Suprapubic skin (tissue), 4 donors: Measurements from ENCODE around the gene NKAIN4. TPM values are rescaled to one million over a fixed set of nuclear protein-coding genes. Genes with fewer than 3 reads are reported as not detected.
A peak's percentile ranks its signal among the peaks of the same experiment; 100 is the strongest.

ENCODE experiments used
- DNase-seq, 2 donors: peaks; one replicate each; pipeline ENCODE4 v3.0.0-alpha.2; 2019; ENCODE audit warnings: low spot score in 2 of 2
- H3K27ac ChIP-seq: fragments of 200-600 bp; sonication (generic); one replicate; pipeline ENCODE4 v1.5.1; 2019
- H3K27me3 ChIP-seq: fragments of 200-600 bp; sonication (generic); one replicate; pipeline ENCODE4 v1.5.1; 2019
- H3K36me3 ChIP-seq: fragments of 200-600 bp; sonication (generic); one replicate; pipeline ENCODE4 v1.5.1; 2019
- H3K4me1 ChIP-seq: fragments of 200-600 bp; sonication (generic); one replicate; pipeline ENCODE4 v1.5.1; 2019
- H3K4me3 ChIP-seq: fragments of 200-600 bp; sonication (generic); one replicate; pipeline ENCODE4 v1.5.1; 2019; ENCODE audit warnings: mild to moderate bottlenecking
- H3K9me3 ChIP-seq: fragments of 200-600 bp; sonication (generic); one replicate; pipeline ENCODE4 v1.5.1; 2019
- EP300 ChIP-seq: sonication (generic); formaldehyde crosslinking; IDR thresholded peaks from one replicate; pipeline ENCODE4 v1.6.1; 2017; ENCODE audit warnings: antibody characterized with exemption
- POLR2A ChIP-seq, 2 donors: fragments of 450-650 bp; IDR thresholded peaks; one replicate each; pipeline ENCODE4 v1.6.1; 2017; ENCODE audit warnings: antibody characterized with exemption in 2 of 2, mild to moderate bottlenecking in 2 of 2, moderate library complexity in 2 of 2
- POLR2AphosphoS5 ChIP-seq, 3 donors: sonication (generic); formaldehyde crosslinking; IDR thresholded peaks; one replicate each; pipeline ENCODE4 v1.6.1; 2017; ENCODE audit warnings: antibody characterized with exemption in 3 of 3
- WGBS: methylation state at CpG from one replicate; pipeline ENCODE4 v1.1.5; 2018; 5-methylcytosine and 5-hydroxymethylcytosine counted together
- total RNA-seq, 4 donors: library from RNA; depleted of rRNA; stranded (reverse); fragments of >200 nt; gene quantifications; one replicate each; pipeline ENCODE4 v1.1.0, GENCODE V29; 2016
- TF ChIP-seq, protein P1 (sequence below), 2 donors: fragments of 200-600 bp in 1 of 2; fragments of 450-650 bp in 1 of 2; sonication (generic) in 1 of 2; IDR thresholded peaks; one replicate each; pipeline ENCODE4 v1.5.1; 2016 to 2019; ENCODE audit warnings: antibody characterized with exemption in 2 of 2, mild to moderate bottlenecking in 1 of 2, moderate library complexity in 1 of 2

The NKAIN4 gene
- total RNA-seq, 4 donors from 2014 or later, result 0.42 TPM; not detected in 3

DNA sequence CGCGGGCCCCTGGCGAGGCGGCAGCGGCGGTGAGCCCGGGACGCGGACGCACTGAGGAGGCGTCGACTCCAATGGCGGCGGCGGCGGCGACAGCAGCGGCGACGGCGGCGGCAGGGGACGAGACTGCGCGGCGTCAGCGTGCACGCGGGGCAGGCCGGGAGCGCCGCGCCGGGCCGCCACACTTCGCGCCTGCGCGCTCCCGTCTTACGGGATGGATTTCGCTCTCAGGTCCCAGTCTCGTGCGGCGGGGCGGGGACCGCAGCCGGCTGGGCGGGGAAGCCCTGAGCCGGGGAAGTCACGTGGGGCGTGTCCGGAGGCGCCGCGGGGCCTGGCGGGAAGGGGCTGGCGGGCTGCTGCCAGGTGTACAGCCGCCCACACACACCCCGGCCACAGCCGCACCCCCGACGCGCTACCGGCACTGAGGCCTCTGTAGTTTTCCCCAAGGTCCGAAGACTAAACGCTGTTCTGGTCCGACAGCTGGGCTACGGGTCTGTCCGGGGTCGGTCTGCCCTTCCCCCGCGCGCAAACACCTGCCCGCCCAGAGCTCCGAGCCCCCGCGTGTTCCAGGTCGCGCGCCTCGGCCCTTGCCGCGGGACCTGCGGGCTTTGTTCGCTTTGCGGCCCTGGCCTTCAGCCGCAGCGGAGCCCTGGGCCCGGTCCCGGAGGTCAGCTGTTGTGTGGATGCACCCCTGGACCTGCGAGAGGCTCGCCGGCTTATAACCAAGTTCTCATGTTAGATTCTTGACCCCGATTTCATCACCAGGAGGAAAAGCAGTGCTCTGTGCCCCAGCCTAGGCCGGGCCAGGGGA, 38.0 kb downstream of the NKAIN4 start, which contains the start of gene YTHDF1:
YTHDF1 (minus strand) TSS at position 91 of the 808 bp plus-strand sequence. CDS start 239 bp downstream, outside the sequence.
- DNase-seq, result peak; percentile 97
- TF ChIP-seq, protein P1, sequence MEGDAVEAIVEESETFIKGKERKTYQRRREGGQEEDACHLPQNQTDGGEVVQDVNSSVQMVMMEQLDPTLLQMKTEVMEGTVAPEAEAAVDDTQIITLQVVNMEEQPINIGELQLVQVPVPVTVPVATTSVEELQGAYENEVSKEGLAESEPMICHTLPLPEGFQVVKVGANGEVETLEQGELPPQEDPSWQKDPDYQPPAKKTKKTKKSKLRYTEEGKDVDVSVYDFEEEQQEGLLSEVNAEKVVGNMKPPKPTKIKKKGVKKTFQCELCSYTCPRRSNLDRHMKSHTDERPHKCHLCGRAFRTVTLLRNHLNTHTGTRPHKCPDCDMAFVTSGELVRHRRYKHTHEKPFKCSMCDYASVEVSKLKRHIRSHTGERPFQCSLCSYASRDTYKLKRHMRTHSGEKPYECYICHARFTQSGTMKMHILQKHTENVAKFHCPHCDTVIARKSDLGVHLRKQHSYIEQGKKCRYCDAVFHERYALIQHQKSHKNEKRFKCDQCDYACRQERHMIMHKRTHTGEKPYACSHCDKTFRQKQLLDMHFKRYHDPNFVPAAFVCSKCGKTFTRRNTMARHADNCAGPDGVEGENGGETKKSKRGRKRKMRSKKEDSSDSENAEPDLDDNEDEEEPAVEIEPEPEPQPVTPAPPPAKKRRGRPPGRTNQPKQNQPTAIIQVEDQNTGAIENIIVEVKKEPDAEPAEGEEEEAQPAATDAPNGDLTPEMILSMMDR (IDR thresholded peaks at IDR 0.05), result no peak
- TF ChIP-seq POLR2A (IDR thresholded peaks at IDR 0.05) (peak; percentile 53 to 70), POLR2AphosphoS5 (IDR thresholded peaks at IDR 0.05) (no peak), EP300 (no peak)
- H3K27me3 ChIP-seq, result peaks cover 5% of the 10 kb centered on the region
- peak within 1 kb of the TSS; percentile 98 for H3K4me3 ChIP-seq
- no peaks in the 10 kb centered on the region for H3K9me3 ChIP-seq
- whole genome bisulfite sequencing, result 5% methylated on average over 13 of the region's 96 CpGs
- peaks cover 26% of the 10 kb centered on the region for H3K36me3 ChIP-seq
- peak within 1 kb of the TSS; percentile 85 for H3K27ac ChIP-seq
- peaks cover 48% of the 10 kb centered on the region for H3K4me1 ChIP-seq

DNA sequence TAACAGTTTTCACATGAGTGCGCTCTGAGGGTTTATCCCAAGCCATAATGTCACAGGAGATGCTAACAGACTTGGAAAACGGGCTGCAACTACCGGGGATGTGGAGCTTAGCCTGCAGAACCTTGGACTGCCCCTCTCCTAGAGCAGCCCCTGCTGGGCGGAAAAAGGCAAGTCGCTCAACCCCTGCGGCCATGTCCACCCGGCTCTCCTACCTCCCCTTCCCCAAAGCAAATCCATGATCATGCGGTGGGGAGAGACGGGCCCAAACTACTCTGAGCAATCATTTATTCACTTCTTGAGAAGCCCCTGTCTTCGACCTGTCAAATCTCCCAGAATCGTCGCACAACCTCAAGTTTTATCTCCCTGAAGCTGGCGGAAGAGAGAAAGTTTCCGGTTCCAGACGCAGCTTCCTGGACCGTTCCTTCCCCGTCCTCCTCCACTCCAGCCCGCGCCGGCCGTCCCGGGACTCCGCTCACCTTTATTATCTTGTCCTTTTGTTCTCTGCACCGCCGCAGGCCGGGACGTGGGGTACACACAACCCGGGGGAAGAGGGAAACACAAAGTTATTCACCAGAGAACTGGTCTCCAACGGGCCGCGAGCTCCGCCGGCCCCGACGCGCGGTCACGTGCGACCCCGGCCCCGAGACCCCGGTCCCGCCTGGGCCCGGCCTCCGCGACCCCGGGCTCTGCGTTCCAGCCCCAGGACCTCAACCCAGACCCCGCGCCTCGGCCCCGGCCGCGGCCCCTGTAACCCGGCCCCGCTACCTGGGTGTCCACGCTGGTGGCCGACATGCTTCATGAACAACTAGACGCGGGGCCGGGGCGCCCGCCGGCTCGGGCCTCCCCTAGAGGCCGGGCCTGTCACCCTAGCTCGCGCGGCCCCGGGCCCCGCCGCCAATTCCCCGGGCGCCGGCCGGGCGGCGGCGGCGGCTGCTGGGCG, 38.9 kb downstream of the NKAIN4 start:
- Histone ChIP-seq H3K36me3 (peaks cover 35% of the 10 kb centered on the region), H3K27ac (peak overlapping the region; percentile 85), H3K9me3 (no peaks in the 10 kb centered on the region), H3K4me1 (peaks cover 49% of the 10 kb centered on the region), H3K27me3 (peaks cover 5% of the 10 kb centered on the region), H3K4me3 (peak overlapping the region; percentile 98)
- DNase-seq, result no peak
- no peak for TF ChIP-seq EP300
- TF ChIP-seq POLR2A (IDR thresholded peaks at IDR 0.05), result no peak
- TF ChIP-seq POLR2AphosphoS5 (IDR thresholded peaks at IDR 0.05), result no peak
- TF ChIP-seq, protein P1 (IDR thresholded peaks at IDR 0.05), result no peak
- 3% methylated on average over 48 of the region's 81 CpGs for WGBS

DNA sequence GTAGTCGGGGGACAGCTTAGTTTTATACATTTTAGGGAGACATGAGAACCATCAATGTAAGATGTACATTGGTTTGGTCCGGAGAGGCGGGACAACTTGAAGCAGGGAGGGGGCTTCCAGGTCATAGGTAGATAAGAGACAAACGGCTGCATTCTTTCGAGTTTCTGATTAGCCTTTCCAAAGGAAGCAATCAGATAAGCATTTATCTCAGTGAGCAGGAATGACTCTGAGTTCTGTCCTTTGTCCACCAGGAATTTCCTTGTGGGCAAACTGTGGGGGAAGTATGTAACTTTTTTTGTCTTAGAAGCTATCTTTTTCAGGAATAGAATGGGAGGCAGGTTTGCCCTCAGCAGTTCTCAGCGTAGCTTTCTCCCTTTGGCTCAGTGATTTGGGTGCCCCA, 39.7 kb downstream of the NKAIN4 start:
- Histone ChIP-seq H3K27ac (no peak overlapping the region), H3K36me3 (peaks cover 42% of the 10 kb centered on the region), H3K4me1 (peaks cover 49% of the 10 kb centered on the region), H3K27me3 (peaks cover under 1% of the 10 kb centered on the region), H3K4me3 (peak overlapping the region; percentile 98), H3K9me3 (no peaks in the 10 kb centered on the region)
- TF ChIP-seq, protein P1 (IDR thresholded peaks at IDR 0.05), result no peak
- TF ChIP-seq EP300 (no peak), POLR2AphosphoS5 (IDR thresholded peaks at IDR 0.05) (no peak), POLR2A (IDR thresholded peaks at IDR 0.05) (no peak)
- no peak for DNase-seq
- 71% methylated on average over 6 of the region's 6 CpGs for WGBS

DNA sequence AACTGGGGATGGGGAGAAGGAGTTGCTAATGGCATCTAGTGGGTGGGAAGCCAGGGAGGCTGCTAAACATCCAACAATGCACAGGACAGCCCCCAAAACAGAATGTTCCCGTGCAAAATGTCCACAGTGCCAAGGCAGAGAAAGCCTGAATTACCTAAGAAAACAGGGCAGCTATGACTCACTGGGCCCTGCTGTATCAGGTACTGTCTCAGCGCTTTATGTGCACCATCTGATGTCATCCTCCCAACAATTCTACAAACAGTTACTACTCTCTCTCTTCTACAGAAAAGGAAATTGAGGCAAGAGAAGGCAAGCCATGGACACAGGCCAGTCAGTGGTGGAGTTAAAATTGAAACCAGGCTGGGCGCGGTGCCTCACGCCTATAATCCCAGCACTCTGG, 41.5 kb downstream of the NKAIN4 start:
- 88% methylated on average over 5 of the region's 5 CpGs for WGBS
- no peak overlapping the region for H3K27ac ChIP-seq
- no peaks in the 10 kb centered on the region for H3K27me3 ChIP-seq
- H3K9me3 ChIP-seq, result no peaks in the 10 kb centered on the region
- no peak overlapping the region for H3K4me3 ChIP-seq
- TF ChIP-seq POLR2AphosphoS5 (IDR thresholded peaks at IDR 0.05) (no peak), POLR2A (IDR thresholded peaks at IDR 0.05) (no peak), EP300 (no peak)
- TF ChIP-seq, protein P1 (IDR thresholded peaks at IDR 0.05), result no peak
- H3K4me1 ChIP-seq, result peaks cover 49% of the 10 kb centered on the region
- no peak for DNase-seq
- H3K36me3 ChIP-seq, result peaks cover 54% of the 10 kb centered on the region
